Panc1 (cell line): ENCODE results near the gene TFF3. TPM values are rescaled to one million over a fixed set of nuclear protein-coding genes. Genes with fewer than 3 reads are reported as not detected.

Experiments
- ATAC-seq: fragments of 200-7000 bp; cut with Tn5 transposase; 2 replicates; pipeline ENCODE4 v1.9.1; 2020; ENCODE audit warnings: mild to moderate bottlenecking, moderate library complexity
- BruUV-seq: library from RNA; stranded (reverse); fragments of 400-500 nt; replicated peaks from 2 replicates; lab custom pipeline; 2021; lab: Mats Ljungman, UMichigan
- CTCF ChIA-PET: fragments of 300-600 bp; sonication (Branson Sonifier 250); formaldehyde crosslinking; loops from one replicate; lab custom pipeline; 2022; ENCODE audit warnings: antibody characterized with exemption; lab: Charles Lee
- POLR2A ChIA-PET: fragments of 300-600 bp; sonication (Branson Sonifier 250); formaldehyde crosslinking; loops from one replicate; lab custom pipeline; 2022; ENCODE audit warnings: antibody characterized with exemption; lab: Charles Lee
- DNase-seq: peaks from one replicate; pipeline ENCODE4 v3.0.0-alpha.2; 2010; ENCODE audit warnings: low read depth, low spot score
- H3K27ac ChIP-seq: 2 replicates; pipeline ENCODE4 v1.5.1; 2011; ENCODE audit warnings: mild to moderate bottlenecking, low read length, inconsistent platforms
- H3K27me3 ChIP-seq: fragments of 200-500 bp; sonication (Bioruptor generic); 2 replicates; pipeline ENCODE4 v1.6.0; 2014; ENCODE audit warnings: low read length, inconsistent platforms; ENCODE audit not compliant: control insufficient read depth, insufficient read depth
- H3K36me3 ChIP-seq: fragments of 200-500 bp; sonication (Bioruptor generic); 2 replicates; pipeline ENCODE4 v1.5.1; 2014; ENCODE audit warnings: inconsistent platforms, mild to moderate bottlenecking, low read length, moderate library complexity; ENCODE audit not compliant: control insufficient read depth, insufficient read depth
- H3K4me1 ChIP-seq: 2 replicates; pipeline ENCODE4 v1.5.1; 2011; ENCODE audit warnings: inconsistent platforms, mild to moderate bottlenecking, low read length, moderate library complexity; ENCODE audit not compliant: control insufficient read depth, insufficient read depth
- H3K4me3 ChIP-seq, 2 experiments: 2 replicates each; pipeline ENCODE4 v1.5.1; 2011 to 2012; ENCODE audit warnings: low read depth in 2 of 2, low read length in 2 of 2, mild to moderate bottlenecking in 2 of 2, inconsistent platforms in 1 of 2, moderate library complexity in 1 of 2
- H3K9me3 ChIP-seq: fragments of 200-500 bp; sonication (Bioruptor generic); 2 replicates; pipeline ENCODE4 v1.5.1; 2014; ENCODE audit warnings: low read depth, mild to moderate bottlenecking, inconsistent platforms, low read length, moderate library complexity; ENCODE audit not compliant: control insufficient read depth, insufficient read depth
- CTCF ChIP-seq: fragments of 450-650 bp; IDR thresholded peaks from 2 replicates; pipeline ENCODE4 v1.5.1; 2017; ENCODE audit warnings: mild to moderate bottlenecking
- POLR2AphosphoS5 ChIP-seq: IDR thresholded peaks from 2 replicates; pipeline ENCODE4 v1.6.1; 2012; ENCODE audit warnings: mild to moderate bottlenecking, low read depth, low read length, moderate library complexity
- REST ChIP-seq, 2 experiments: IDR thresholded peaks; 2 replicates each; pipeline ENCODE4 v1.6.1; 2011 to 2012; ENCODE audit warnings: low read depth in 2 of 2, control low read depth in 1 of 2, low read length in 1 of 2, mild to moderate bottlenecking in 1 of 2, moderate library complexity in 1 of 2; ENCODE audit not compliant: insufficient read depth in 1 of 2
- SIN3A ChIP-seq: IDR thresholded peaks from 2 replicates; pipeline ENCODE4 v1.6.1; 2012; ENCODE audit warnings: low read depth, mild to moderate bottlenecking, low read length, moderate library complexity, borderline replicate concordance; ENCODE audit not compliant: insufficient read depth
- TCF7L2 ChIP-seq: IDR thresholded peaks from 2 replicates; pipeline ENCODE4 v1.6.1; 2011; ENCODE audit warnings: mild to moderate bottlenecking, low read depth, low read length, inconsistent platforms
- in situ Hi-C: cut with HindIII; loops from 2 replicates; pipeline ENCODE4 v1.10.0; 2016; ENCODE audit warnings: low sequenced_read_pairs, low pct_unique_long_range_greater_than_20kb
- intact Hi-C: fragments of 100-400 bp; cut with micrococcal nuclease; formaldehyde crosslinking; loops from one replicate; pipeline ENCODE4 v1.10.0; 2022; ENCODE audit not compliant: unreplicated experiment
- total RNA-seq: library from RNA; stranded (reverse); gene quantifications from one replicate; pipeline ENCODE4 v1.2.1, GENCODE V29; 2021; ENCODE audit not compliant: unreplicated experiment

TFF3 gene
- total RNA-seq, 1 experiment from 2014 or later = 8.9 TPM

GRCh38 chr21:42336054-42336453 is 20.8 kb upstream of the TFF3 start:
- Histone ChIP-seq H3K36me3 (no peaks in the 10 kb centered on the region), H3K4me1 (no peaks in the 10 kb centered on the region), H3K27me3 (no peaks in the 10 kb centered on the region), H3K27ac (no peak overlapping the region), H3K9me3 (no peaks in the 10 kb centered on the region), H3K4me3 (no peak overlapping the region)
- CTCF ChIA-PET = no interaction called here
- TF ChIP-seq CTCF (no peak), TCF7L2 (no peak), SIN3A (no peak), REST (IDR thresholded peaks at IDR 0.05; ENCODE audit: insufficient read depth in 1 of 2, low read depth in 2 of 2, low read length in 1 of 2) (no peak), POLR2AphosphoS5 (no peak)
- DNase-seq (no peak), ATAC-seq (no peak)
- in situ Hi-C loops = no loop called here
- POLR2A ChIA-PET = no interaction called here
- intact Hi-C loops = no loop called here
- no TSS peak for BruUV-seq

- Histone ChIP-seq H3K36me3 (no peaks in the 10 kb centered on the region), H3K27me3 (no peaks in the 10 kb centered on the region), H3K4me1 (no peaks in the 10 kb centered on the region), H3K27ac (no peak overlapping the region), H3K9me3 (no peaks in the 10 kb centered on the region), H3K4me3 (no peak overlapping the region)
- no TSS peak for BruUV-seq
- intact Hi-C loops (no loop called here), in situ Hi-C loops (no loop called here)
- ATAC-seq = no peak
- ChIA-PET POLR2A (no interaction called here), CTCF (no interaction called here)
- no peak for TF ChIP-seq POLR2AphosphoS5
- no peak for TF ChIP-seq SIN3A
- TF ChIP-seq REST (IDR thresholded peaks at IDR 0.05; ENCODE audit: insufficient read depth in 1 of 2, low read depth in 2 of 2, low read length in 1 of 2) = no peak
- no peak for TF ChIP-seq CTCF
- no peak for TF ChIP-seq TCF7L2
- no peak for DNase-seq
Observed at GRCh38 chr21:42332557-42333317, 17.5 kb upstream of the TFF3 start.
